Naive thymus-derived CD8-positive, alpha-beta T cell (primary cell): ENCODE results near the gene TNFRSF11A. TPM values are rescaled to one million over a fixed set of nuclear protein-coding genes. Genes with fewer than 3 reads are reported as not detected.

Source experiments
- ATAC-seq, 2 donors: fragments of 150-1000 bp; cut with Tn5 transposase in 1 of 2; sonication (Bioruptor Pico), chemical (Tn5 transposase) in 1 of 2; 1 replicate in 1 of 2; 2 replicates in 1 of 2; pipeline ENCODE4 v1.10.0; 2021; ENCODE audit warnings: mild to moderate bottlenecking in 2 of 2, moderate library complexity in 2 of 2
- POLR2A ChIA-PET: fragments of 350-600 bp; sonication (Branson Sonifier 250); formaldehyde crosslinking; loops from one replicate; lab custom pipeline; 2021; ENCODE audit warnings: antibody characterized with exemption; lab: Charles Lee
- DNase-seq, 10 donors: peaks; one replicate each; pipeline versions ENCODE4 v3.0.0 to v3.0.0-alpha.2; 2020 to 2022
- H3K27ac Mint-ChIP-seq, 10 donors: one replicate each; pipeline ENCODE4 v1.8.0; 2020 to 2022; ENCODE audit warnings: mild to moderate bottlenecking in 10 of 10, mixed read lengths in 10 of 10, moderate library complexity in 4 of 10, inconsistent platforms in 1 of 10
- H3K27me3 Mint-ChIP-seq, 5 donors: one replicate each; pipeline ENCODE4 v1.8.0; 2021 to 2022; ENCODE audit warnings: mixed read lengths in 5 of 5
- H3K36me3 Mint-ChIP-seq, 3 donors: one replicate each; pipeline ENCODE4 v1.8.0; 2020 to 2022; ENCODE audit warnings: mixed read lengths in 3 of 3, mild to moderate bottlenecking in 2 of 3, inconsistent platforms in 1 of 3
- H3K4me1 Mint-ChIP-seq, 4 donors: one replicate each; pipeline ENCODE4 v1.8.0; 2021 to 2022; ENCODE audit warnings: mixed read lengths in 4 of 4
- H3K4me3 Mint-ChIP-seq, 10 donors: one replicate each; pipeline ENCODE4 v1.8.0; 2020 to 2022; ENCODE audit warnings: mild to moderate bottlenecking in 10 of 10, mixed read lengths in 10 of 10, moderate library complexity in 6 of 10, inconsistent platforms in 1 of 10
- H3K9me3 Mint-ChIP-seq, 9 donors: one replicate each; pipeline ENCODE4 v1.8.0; 2020 to 2022; ENCODE audit warnings: mixed read lengths in 9 of 9, mild to moderate bottlenecking in 3 of 9, inconsistent platforms in 1 of 9, moderate library complexity in 1 of 9
- polyA plus RNA-seq, 3 donors: library from polyadenylated mRNA; unstranded; fragments of 300-500 nt; fragmentation: Illumina TruSeq; gene quantifications; one replicate each; pipeline ENCODE4 v1.2.3, GENCODE V29; 2021
- total RNA-seq, 8 experiments: library from RNA in 2 of 8; stranded (reverse) in 2 of 8; gene quantifications; one replicate each; pipeline ENCODE4 v1.2.3 and lab custom pipeline; 2021 to 2026

Gene TNFRSF11A
- total and polyA plus RNA-seq, 5 experiments from 2014 or later: 0.08 to 0.36 TPM; not detected in 3

DNA sequence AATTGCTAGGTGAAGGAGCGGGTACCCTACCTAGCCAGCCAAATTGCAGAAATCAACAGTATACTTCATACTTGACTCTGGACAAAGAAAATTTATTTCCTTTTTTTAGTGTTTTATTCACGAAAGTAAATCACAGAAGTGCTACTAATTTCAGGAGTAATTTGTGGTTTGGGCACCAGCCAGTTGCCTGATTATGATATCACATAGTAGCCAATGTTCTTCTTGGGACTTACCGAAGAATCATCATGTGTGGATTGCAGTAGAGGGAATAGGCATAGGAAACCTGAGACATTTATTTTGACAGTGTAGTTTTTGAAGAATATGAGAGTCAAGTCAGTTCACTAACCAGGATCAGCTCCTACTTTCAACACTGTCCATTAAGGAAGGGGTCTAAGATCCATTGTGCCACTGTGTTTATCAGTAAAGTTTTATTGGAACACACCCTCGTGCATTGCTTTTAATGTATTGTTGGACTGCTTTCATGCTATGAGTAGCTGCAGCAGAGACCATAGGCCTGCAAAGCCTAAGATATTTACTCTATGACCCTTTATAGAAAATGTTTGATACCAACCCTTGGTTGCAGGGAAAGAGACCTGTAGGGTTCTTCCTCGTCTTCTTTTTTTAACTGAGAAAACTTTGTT lies 32.1 kb downstream of the TNFRSF11A start:
- no peak for ATAC-seq
- no peak for DNase-seq
- Mint-ChIP-seq H3K27me3 (peaks cover 0 to 4% (median 0%) of the 10 kb centered on the region in 5 donors), H3K9me3 (no peaks in the 10 kb centered on the region), H3K27ac (no peak overlapping the region), H3K4me3 (no peak overlapping the region), H3K36me3 (no peaks in the 10 kb centered on the region), H3K4me1 (no peaks in the 10 kb centered on the region)
- POLR2A ChIA-PET: no interaction called here

DNA sequence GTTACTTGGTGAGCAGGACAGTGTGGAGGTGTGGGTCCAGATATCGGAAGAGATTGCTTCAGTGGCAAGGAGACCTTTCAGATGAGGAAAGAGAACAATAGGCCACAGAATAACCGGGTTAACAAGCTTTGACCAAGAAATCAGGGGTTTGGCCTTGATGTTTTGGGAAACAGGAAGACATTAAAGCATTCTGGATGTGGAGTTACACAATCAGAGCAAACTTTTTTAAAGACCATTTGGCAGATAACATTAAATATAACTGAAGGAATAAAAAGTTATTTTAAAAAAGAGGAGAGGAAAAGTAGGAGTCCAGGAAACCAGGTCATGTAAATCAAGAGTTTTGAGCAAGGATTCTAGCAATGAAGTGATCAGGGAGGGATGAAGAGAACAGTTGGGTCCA lies 35.7 kb downstream of the TNFRSF11A start:
- DNase-seq (no peak), ATAC-seq (no peak)
- Mint-ChIP-seq H3K4me1 (peaks cover 0 to 6% (median 3%) of the 10 kb centered on the region in 4 donors), H3K36me3 (no peaks in the 10 kb centered on the region), H3K27ac (no peak overlapping the region), H3K27me3 (peaks cover 0 to 4% (median 0%) of the 10 kb centered on the region in 5 donors), H3K4me3 (no peak overlapping the region), H3K9me3 (no peaks in the 10 kb centered on the region)
- POLR2A ChIA-PET: no interaction called here

DNA sequence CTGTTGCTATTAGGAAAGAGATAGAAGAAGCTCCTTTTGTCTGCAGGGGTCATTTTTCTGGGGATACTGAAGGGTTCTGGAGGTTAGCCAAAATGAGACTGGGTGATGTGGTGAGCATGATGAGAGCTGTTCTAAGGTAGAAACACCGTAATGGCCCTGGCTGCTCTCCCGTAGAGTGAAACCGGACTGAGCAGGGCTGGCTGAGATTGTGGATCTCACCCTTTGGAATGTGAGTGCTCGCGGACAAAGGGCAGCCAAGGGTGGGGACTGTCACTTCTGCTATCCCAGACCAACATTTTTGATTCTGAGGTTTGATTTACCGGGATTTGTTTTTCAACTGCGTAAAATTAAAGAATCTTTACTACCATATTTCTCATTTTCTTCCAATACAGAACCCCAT lies 36.2 kb downstream of the TNFRSF11A start:
- Mint-ChIP-seq H3K4me1 (peaks cover 0 to 6% (median 4%) of the 10 kb centered on the region in 4 donors), H3K27ac (no peak overlapping the region), H3K9me3 (no peaks in the 10 kb centered on the region), H3K27me3 (peaks cover 0 to 4% (median 0%) of the 10 kb centered on the region in 5 donors), H3K36me3 (no peaks in the 10 kb centered on the region), H3K4me3 (no peak overlapping the region)
- ATAC-seq (no peak), DNase-seq (no peak)
- POLR2A ChIA-PET: no interaction called here

DNA sequence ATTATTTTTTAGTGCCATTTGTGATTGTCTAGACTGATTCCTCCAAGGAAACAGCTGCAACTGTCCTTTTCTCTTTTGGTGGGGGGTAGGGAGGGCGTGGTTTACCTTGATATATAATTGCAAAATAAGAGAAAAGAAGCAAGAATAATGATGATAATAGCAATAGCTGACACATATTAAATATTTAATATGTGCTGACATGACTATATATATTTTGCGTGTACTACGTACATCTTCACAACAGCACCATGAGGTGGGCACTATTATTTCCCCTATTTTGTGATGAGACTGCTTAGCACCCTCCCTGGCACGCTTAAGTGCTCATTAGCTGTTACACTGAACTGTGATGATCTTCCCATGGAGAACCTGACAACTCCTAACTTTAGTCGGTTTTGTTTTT lies 39.4 kb downstream of the TNFRSF11A start:
- Mint-ChIP-seq H3K27me3 (peaks cover 0 to 4% (median 0%) of the 10 kb centered on the region in 5 donors), H3K9me3 (no peaks in the 10 kb centered on the region)

DNA sequence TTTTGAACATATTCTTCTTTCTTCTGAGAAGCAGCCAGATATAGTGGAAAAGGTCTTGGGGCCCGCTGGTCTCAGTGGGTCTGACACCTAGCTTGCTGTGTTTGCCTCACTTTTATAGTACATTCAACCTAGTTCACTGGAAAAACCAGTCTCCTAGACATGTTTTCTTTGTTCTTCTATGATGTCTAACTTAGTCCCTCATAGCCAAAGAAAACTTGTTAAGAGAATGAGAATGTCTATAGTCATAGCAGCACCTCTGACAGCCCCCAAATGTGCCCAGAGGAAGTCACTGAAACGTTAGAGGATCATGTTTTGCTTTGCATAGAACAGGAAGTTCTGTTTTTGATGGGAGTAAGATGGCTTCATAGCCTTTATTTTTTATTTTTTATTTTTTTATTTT lies 40.3 kb downstream of the TNFRSF11A start:
- Mint-ChIP-seq H3K4me3 (no peak overlapping the region), H3K27ac (peak overlapping the region in 2 of 10 donors; percentile 9 to 15), H3K36me3 (no peaks in the 10 kb centered on the region), H3K27me3 (peaks cover 0 to 4% (median 0%) of the 10 kb centered on the region in 5 donors), H3K4me1 (peaks cover 0 to 8% (median 4%) of the 10 kb centered on the region in 4 donors), H3K9me3 (no peaks in the 10 kb centered on the region)
- POLR2A ChIA-PET: no interaction called here
- ATAC-seq (no peak), DNase-seq (no peak)

More for the DNA sequence above, 39.4 kb downstream of the TNFRSF11A start:
- ATAC-seq (no peak), DNase-seq (no peak)
- no peak overlapping the region for H3K27ac Mint-ChIP-seq
- POLR2A ChIA-PET: no interaction called here
- no peaks in the 10 kb centered on the region for H3K36me3 Mint-ChIP-seq
- no peak overlapping the region for H3K4me3 Mint-ChIP-seq
- H3K4me1 Mint-ChIP-seq: peaks cover 0 to 6% (median 4%) of the 10 kb centered on the region in 4 donors

DNA sequence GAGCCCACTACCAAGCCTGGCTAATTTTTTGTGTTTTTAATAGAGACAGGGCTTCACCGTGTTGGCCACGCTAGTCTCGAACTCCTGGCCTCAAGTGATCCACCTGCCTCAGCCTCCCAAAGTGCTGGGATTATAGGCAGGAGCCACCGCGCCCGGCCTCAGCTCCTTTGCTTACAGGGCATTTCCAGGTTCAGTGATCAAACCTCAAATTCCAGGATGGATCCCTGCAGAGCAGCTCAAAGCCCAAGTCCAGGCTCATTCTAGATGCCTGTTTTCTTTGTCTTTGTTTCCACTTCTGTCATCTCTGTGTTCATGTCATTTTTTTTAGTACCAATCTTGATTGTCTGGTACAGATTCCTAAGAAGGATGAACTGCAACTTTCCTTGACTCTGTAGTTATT lies 41.9 kb downstream of the TNFRSF11A start:
- no peaks in the 10 kb centered on the region for H3K27me3 Mint-ChIP-seq
- peaks cover 0 to 11% (median 4%) of the 10 kb centered on the region in 4 donors for H3K4me1 Mint-ChIP-seq
- no peak overlapping the region for H3K27ac Mint-ChIP-seq
- no peak overlapping the region for H3K4me3 Mint-ChIP-seq
- POLR2A ChIA-PET: no interaction called here
- no peak for DNase-seq
- no peaks in the 10 kb centered on the region for H3K36me3 Mint-ChIP-seq
- no peak for ATAC-seq
- no peaks in the 10 kb centered on the region for H3K9me3 Mint-ChIP-seq

DNA sequence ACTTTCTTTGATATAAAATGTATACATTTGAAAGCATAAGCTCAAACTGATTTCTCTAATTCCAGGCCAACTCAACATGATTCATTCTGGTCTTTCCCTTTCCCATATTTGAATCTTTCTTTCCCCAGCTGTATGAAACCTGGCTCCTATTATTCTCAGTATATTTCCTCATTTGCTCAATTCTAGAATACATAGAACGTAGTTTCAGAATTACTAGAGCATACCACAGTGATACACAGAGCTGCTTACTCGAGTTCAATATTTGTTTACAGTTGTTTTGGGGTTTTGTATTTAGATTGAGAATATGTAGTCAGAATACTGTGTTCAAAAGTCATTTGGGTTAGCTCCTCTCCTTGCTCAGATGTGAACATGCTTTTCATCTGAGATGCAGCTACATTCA lies 43.0 kb downstream of the TNFRSF11A start:
- Mint-ChIP-seq H3K9me3 (no peaks in the 10 kb centered on the region), H3K27ac (no peak overlapping the region), H3K36me3 (no peaks in the 10 kb centered on the region), H3K27me3 (no peaks in the 10 kb centered on the region), H3K4me3 (no peak overlapping the region), H3K4me1 (peaks cover 0 to 11% (median 4%) of the 10 kb centered on the region in 4 donors)
- ATAC-seq (no peak), DNase-seq (no peak)
- POLR2A ChIA-PET: no interaction called here

DNA sequence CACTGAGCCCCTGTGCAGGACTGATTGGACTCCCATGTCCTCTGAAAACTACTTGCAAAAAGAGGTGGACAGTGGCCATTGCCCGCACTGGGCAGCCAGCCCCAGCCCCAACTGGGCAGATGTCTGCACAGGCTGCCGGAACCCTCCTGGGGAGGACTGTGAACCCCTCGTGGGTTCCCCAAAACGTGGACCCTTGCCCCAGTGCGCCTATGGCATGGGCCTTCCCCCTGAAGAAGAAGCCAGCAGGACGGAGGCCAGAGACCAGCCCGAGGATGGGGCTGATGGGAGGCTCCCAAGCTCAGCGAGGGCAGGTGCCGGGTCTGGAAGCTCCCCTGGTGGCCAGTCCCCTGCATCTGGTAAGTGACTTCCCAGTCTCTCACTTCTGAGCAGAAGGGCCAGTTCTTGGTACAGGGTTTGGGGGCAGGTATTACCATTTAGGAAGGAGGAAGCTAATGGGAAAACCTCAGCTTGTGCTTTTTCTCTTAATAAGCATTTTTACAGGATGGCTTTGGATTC lies 44.1 kb downstream of the TNFRSF11A start:
- H3K9me3 Mint-ChIP-seq: no peaks in the 10 kb centered on the region
- H3K4me3 Mint-ChIP-seq: no peak overlapping the region
- POLR2A ChIA-PET: no interaction called here
- DNase-seq (no peak), ATAC-seq (no peak)
- no peaks in the 10 kb centered on the region for H3K36me3 Mint-ChIP-seq
- no peak overlapping the region for H3K27ac Mint-ChIP-seq
- peaks cover 0 to 11% (median 4%) of the 10 kb centered on the region in 4 donors for H3K4me1 Mint-ChIP-seq
- H3K27me3 Mint-ChIP-seq: no peaks in the 10 kb centered on the region

DNA sequence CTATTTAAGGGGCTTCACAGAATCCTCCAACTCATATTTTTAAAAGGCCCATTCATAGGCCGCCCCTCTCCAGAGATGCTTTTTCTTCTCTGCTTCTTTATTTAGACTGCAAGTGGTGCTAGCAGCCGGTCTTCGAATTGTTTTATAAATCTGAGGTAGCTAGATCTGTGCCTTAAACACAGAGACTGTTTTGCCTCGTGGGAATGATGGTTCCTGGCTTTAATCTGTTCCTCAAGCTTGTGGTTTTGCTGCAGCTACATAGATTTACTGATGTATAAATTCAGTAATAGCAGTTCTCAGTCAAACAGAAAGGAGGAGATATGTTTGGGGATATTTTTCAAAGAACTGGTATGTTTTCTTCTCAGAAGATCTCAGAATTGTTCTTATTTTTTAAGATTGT lies 45.3 kb downstream of the TNFRSF11A start:
- no peaks in the 10 kb centered on the region for H3K9me3 Mint-ChIP-seq
- H3K36me3 Mint-ChIP-seq: no peaks in the 10 kb centered on the region
- no peak overlapping the region for H3K4me3 Mint-ChIP-seq
- H3K27ac Mint-ChIP-seq: no peak overlapping the region
- H3K4me1 Mint-ChIP-seq: peaks cover 0 to 11% (median 3%) of the 10 kb centered on the region in 4 donors
- DNase-seq (peak in 1 of 10 donors; percentile 5), ATAC-seq (no peak)
- POLR2A ChIA-PET: no interaction called here
- no peaks in the 10 kb centered on the region for H3K27me3 Mint-ChIP-seq

DNA sequence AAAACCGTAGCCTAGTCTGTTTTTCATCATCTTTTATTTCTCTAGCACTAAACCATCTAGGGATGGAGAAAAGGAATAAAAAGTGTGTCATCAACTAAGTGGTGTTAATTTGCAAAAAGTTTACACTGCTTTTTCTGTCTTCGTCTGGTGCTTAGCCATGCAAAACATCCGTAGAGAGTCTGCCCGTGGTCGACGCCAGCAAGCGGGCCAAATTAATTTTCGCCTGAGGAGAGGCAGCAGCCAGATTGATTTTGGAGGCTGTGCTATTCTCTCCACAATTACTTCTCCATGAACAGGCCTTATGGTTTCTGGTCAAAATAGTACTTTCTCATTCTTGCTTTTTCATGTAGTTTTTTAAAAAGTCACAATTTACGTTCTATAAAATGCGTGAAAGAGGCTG lies 46.3 kb downstream of the TNFRSF11A start:
- no peaks in the 10 kb centered on the region for H3K9me3 Mint-ChIP-seq
- peaks cover 0 to 7% (median 0%) of the 10 kb centered on the region in 4 donors for H3K4me1 Mint-ChIP-seq
- no peak for DNase-seq
- H3K27ac Mint-ChIP-seq: peak overlapping the region in 1 of 10 donors; percentile 16
- H3K4me3 Mint-ChIP-seq: no peak overlapping the region
- H3K36me3 Mint-ChIP-seq: no peaks in the 10 kb centered on the region
- no peak for ATAC-seq
- POLR2A ChIA-PET: no interaction called here
- no peaks in the 10 kb centered on the region for H3K27me3 Mint-ChIP-seq

DNA sequence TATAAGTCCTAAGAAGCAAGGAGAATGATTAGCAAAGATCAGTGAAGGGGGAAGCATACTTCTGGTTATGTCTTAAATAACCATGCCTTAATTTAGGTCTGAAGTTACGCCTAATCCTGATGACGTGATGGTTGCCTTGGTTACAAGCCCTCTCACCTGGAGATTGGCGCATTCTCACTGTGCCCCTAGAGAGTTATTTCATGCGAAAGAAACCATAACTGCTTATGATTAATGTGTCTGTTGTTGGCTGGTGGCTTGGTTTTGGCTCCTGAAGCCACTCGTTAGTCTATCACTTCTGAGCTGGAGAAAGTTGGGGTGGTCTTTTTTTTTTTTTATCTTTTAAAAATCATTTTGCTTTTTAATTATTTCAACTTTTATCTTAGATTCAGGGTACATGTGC lies 47.0 kb downstream of the TNFRSF11A start:
- H3K4me1 Mint-ChIP-seq: peaks cover 0 to 7% (median 0%) of the 10 kb centered on the region in 4 donors
- H3K27me3 Mint-ChIP-seq: no peaks in the 10 kb centered on the region
- no peak overlapping the region for H3K27ac Mint-ChIP-seq
- no peaks in the 10 kb centered on the region for H3K9me3 Mint-ChIP-seq
- H3K4me3 Mint-ChIP-seq: no peak overlapping the region
- POLR2A ChIA-PET: no interaction called here
- DNase-seq (no peak), ATAC-seq (no peak)
- H3K36me3 Mint-ChIP-seq: no peaks in the 10 kb centered on the region

DNA sequence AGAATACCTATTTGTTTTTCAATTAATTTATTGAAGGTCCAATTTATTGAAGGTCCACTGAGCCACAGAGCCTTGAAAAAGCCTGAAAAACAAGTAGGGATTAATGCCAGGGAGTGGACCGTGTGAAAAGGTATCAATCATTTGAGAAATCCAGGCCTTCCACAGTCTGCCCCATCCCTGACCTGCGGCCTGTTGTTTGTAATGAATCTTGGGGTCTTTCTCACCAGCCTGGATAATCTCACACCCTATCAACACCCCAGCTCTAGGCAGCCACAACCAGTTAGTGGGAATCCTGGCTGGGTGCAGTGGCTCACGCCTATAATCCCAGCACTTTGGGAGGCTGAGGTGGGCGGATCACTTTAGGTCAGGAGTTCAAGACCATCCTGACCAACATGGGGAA lies 47.8 kb downstream of the TNFRSF11A start:
- ATAC-seq (no peak), DNase-seq (no peak)
- no peak overlapping the region for H3K4me3 Mint-ChIP-seq
- H3K4me1 Mint-ChIP-seq: peaks cover 0 to 7% (median 0%) of the 10 kb centered on the region in 4 donors
- H3K36me3 Mint-ChIP-seq: no peaks in the 10 kb centered on the region
- no peaks in the 10 kb centered on the region for H3K9me3 Mint-ChIP-seq
- no peaks in the 10 kb centered on the region for H3K27me3 Mint-ChIP-seq
- no peak overlapping the region for H3K27ac Mint-ChIP-seq
- POLR2A ChIA-PET: no interaction called here

DNA sequence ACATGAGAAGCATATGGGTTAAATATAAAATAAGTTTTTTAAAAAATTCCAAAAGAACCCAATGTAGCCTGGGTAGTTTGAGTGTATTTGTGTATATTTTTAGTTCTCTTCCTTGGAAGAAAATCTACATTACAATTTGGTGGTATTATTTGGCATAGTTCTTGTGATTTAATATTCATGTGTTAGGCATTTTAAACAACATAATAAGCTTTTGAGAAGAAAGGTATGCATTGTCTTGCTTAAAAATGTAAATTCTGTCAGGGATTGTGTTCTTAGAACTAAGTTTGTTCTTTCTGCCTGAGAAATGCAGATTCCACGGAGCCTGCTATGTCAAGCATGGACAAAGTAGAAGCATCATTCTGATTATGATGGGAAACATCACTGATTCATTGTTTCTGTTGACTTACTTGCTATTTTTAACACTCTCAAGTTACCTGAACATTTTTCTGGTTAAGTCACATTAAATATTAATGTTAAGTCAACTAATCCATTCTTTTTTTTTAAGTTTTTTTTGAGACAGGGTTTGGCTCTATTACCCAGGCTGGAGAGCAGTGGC lies 49.4 kb downstream of the TNFRSF11A start:
- POLR2A ChIA-PET: no interaction called here
- Mint-ChIP-seq H3K9me3 (no peaks in the 10 kb centered on the region), H3K27me3 (no peaks in the 10 kb centered on the region), H3K4me3 (no peak overlapping the region), H3K4me1 (peaks cover 0 to 7% (median 0%) of the 10 kb centered on the region in 4 donors), H3K36me3 (no peaks in the 10 kb centered on the region), H3K27ac (no peak overlapping the region)
- no peak for ATAC-seq
- DNase-seq: no peak
